Hepatocyte (in vitro differentiated cells): ENCODE data around the gene TF.

Experiments used
- CTCF ChIP-seq: fragments of 200-600 bp; sonication (generic); IDR thresholded peaks from 2 replicates; pipeline ENCODE4 v1.5.1; 2016; ENCODE audit warnings: antibody characterized with exemption, mild to moderate bottlenecking; ENCODE audit not compliant: poor library complexity
- EZH2 ChIP-seq: fragments of 200-600 bp; sonication (generic); IDR thresholded peaks from 2 replicates; pipeline ENCODE4 v1.6.1; 2016; ENCODE audit warnings: antibody characterized with exemption, mild to moderate bottlenecking, borderline replicate concordance
- EZH2phosphoT487 ChIP-seq: fragments of 200-600 bp; sonication (generic); IDR thresholded peaks from one replicate; pipeline ENCODE4 v1.6.1; 2018; ENCODE audit warnings: antibody characterized with exemption, mild to moderate bottlenecking, low read depth, moderate library complexity; ENCODE audit not compliant: unreplicated experiment, severe bottlenecking

GRCh38 chr3:133730993-133731392 is 15.2 kb upstream of the TF start:
- TF ChIP-seq EZH2phosphoT487 (no peak), CTCF (no peak), EZH2 (no peak)
